K562 (cell line): ENCODE data around the gene TRIM68. TPM values are rescaled to one million over a fixed set of nuclear protein-coding genes. Genes with fewer than 3 reads are reported as not detected.

ENCODE experiments used
- ATAC-seq: fragments of 200-7000 bp; cut with Tn5 transposase; 3 replicates; pipeline ENCODE4 v1.9.1; 2020; ENCODE audit warnings: moderate library complexity
- BruUV-seq: library from RNA; stranded (reverse); fragments of 400-500 nt; replicated peaks from 2 replicates; lab custom pipeline; 2021; lab: Mats Ljungman, UMichigan
- CTCF ChIA-PET: fragments of 300-600 bp; formaldehyde crosslinking; extraction: SDS; loops from one replicate; lab custom pipeline; 2021; ENCODE audit warnings: low intra/inter-chr PET ratio; lab: Yijun Ruan, JAX
- POLR2A ChIA-PET: fragments of 300-600, 350-650 bp; sonication (Branson Sonifier 250); formaldehyde crosslinking; extraction: SDS; loops from one replicate; lab custom pipeline; 2021; ENCODE audit warnings: antibody characterized with exemption, inconsistent platforms; lab: Yijun Ruan, JAX
- DNase-seq, 4 experiments: peaks; one replicate each; pipeline versions ENCODE4 v3.0.0 to v3.0.0-alpha.2; 2011 to 2018; ENCODE audit warnings: low spot score in 3 of 4, mixed read lengths in 3 of 4; ENCODE audit errors: extremely low read depth in 1 of 4
- FAIRE-seq: peaks from 2 replicates; lab custom pipeline; 2011; peaks lifted over from hg19 to GRCh38; lab: Jason Lieb, UNC
- H2AFZ ChIP-seq: 2 replicates; pipeline ENCODE4 v1.6.0; 2011; ENCODE audit warnings: low read depth, low read length, control low read depth, inconsistent platforms
- H3K27ac ChIP-seq: fragments of 200-600 bp; 3 replicates; pipeline ENCODE4 v1.8.0; 2011; ENCODE audit warnings: low read depth, mild to moderate bottlenecking, control low read depth, inconsistent platforms, low read length, moderate library complexity, mixed read lengths; ENCODE audit errors: extremely low read depth
- H3K27me3 ChIP-seq, 2 experiments: fragments of 300-600 bp in 1 of 2; 2 replicates in 1 of 2; 3 replicates in 1 of 2; pipeline versions ENCODE4 v1.6.0 to v1.8.0; 2011; ENCODE audit warnings: inconsistent platforms in 2 of 2, low read length in 2 of 2, mild to moderate bottlenecking in 1 of 2, mixed read lengths in 1 of 2, moderate library complexity in 1 of 2; ENCODE audit not compliant: control insufficient read depth in 2 of 2, insufficient read depth in 2 of 2
- H3K36me3 ChIP-seq: fragments of 300-600 bp; 3 replicates; pipeline ENCODE4 v1.8.0; 2011; ENCODE audit warnings: mild to moderate bottlenecking, low read length, inconsistent platforms; ENCODE audit not compliant: control insufficient read depth, insufficient read depth
- H3K4me1 ChIP-seq, 2 experiments: fragments of 200-600 bp in 1 of 2; replicated peaks in 1 of 2; 2 replicates in 1 of 2; 3 replicates in 1 of 2; pipeline versions ENCODE4 v1.5.1 to v1.8.0; 2011; ENCODE audit warnings: inconsistent platforms in 2 of 2, low read length in 2 of 2, mild to moderate bottlenecking in 1 of 2, mixed read lengths in 1 of 2, moderate library complexity in 1 of 2; ENCODE audit not compliant: control insufficient read depth in 2 of 2, insufficient read depth in 2 of 2
- H3K4me2 ChIP-seq: 2 replicates; pipeline ENCODE4 v1.6.1; 2011; ENCODE audit warnings: low read length, control low read depth, inconsistent platforms, mixed read lengths; ENCODE audit not compliant: insufficient read depth
- H3K4me3 ChIP-seq: fragments of 200-600 bp; sonication (generic), shearing (Covaris generic); 2 replicates; pipeline ENCODE4 v1.5.1; 2016; ENCODE audit warnings: control low read depth, inconsistent platforms
- H3K79me2 ChIP-seq: fragments of 200-600 bp; 3 replicates; pipeline ENCODE4 v1.8.0; 2011; ENCODE audit warnings: low read length, inconsistent platforms; ENCODE audit not compliant: control insufficient read depth, insufficient read depth
- H3K9ac ChIP-seq, 2 experiments: 2 replicates each; pipeline versions ENCODE4 v1.6.0 to v1.6.1; 2011; ENCODE audit warnings: low read depth in 2 of 2, low read length in 2 of 2, control low read depth in 1 of 2, inconsistent platforms in 1 of 2, mild to moderate bottlenecking in 1 of 2, mixed read lengths in 1 of 2; ENCODE audit not compliant: insufficient read depth in 1 of 2
- H3K9me1 ChIP-seq: one replicate; pipeline ENCODE4 v1.6.0; 2011; ENCODE audit warnings: inconsistent platforms, mild to moderate bottlenecking, low read length, moderate library complexity; ENCODE audit not compliant: control insufficient read depth, insufficient read depth
- H3K9me3 ChIP-seq: replicated peaks from 2 replicates; pipeline ENCODE4 v1.5.1; 2011; ENCODE audit warnings: low read depth, low read length, inconsistent platforms; ENCODE audit not compliant: control insufficient read depth, insufficient read depth
- H4K20me1 ChIP-seq: replicated peaks from 2 replicates; pipeline ENCODE4 v1.6.1; 2011; ENCODE audit warnings: low read length, inconsistent platforms, mixed read lengths; ENCODE audit not compliant: control insufficient read depth, insufficient read depth
- ESRRA ChIP-seq: fragments of 450-650 bp; IDR thresholded peaks from 2 replicates; pipeline ENCODE4 v1.6.1; 2014; ENCODE audit warnings: low read depth, mild to moderate bottlenecking, moderate library complexity, borderline replicate concordance
- HEY1 ChIP-seq: fragments of 250-450 bp; sonication (Bioruptor Pico); IDR thresholded peaks from 2 replicates; pipeline ENCODE4 v1.5.0; 2020; ENCODE audit warnings: mild to moderate bottlenecking, moderate library complexity, borderline replicate concordance
- KDM4B ChIP-seq, 2 experiments: fragments of 450-650 bp in 1 of 2; sonication (generic) in 1 of 2; IDR thresholded peaks; 2 replicates each; pipeline ENCODE4 v1.6.1; 2016 to 2017; ENCODE audit warnings: borderline replicate concordance in 2 of 2, antibody characterized with exemption in 1 of 2, low read depth in 1 of 2, mild to moderate bottlenecking in 1 of 2
- MAFG ChIP-seq: fragments of 450-650 bp; conservative IDR thresholded peaks from 2 replicates; pipeline ENCODE4 v1.6.1; 2016; ENCODE audit warnings: missing genetic modification characterization, missing compliant biosample characterization
- PATZ1 ChIP-seq: fragments of 250-450 bp; sonication (Bioruptor Pico); IDR thresholded peaks from 2 replicates; pipeline ENCODE4 v1.5.0; 2020; ENCODE audit warnings: mild to moderate bottlenecking, borderline replicate concordance
- RBM22 ChIP-seq: fragments of 200-400 bp; formaldehyde crosslinking; IDR thresholded peaks from 2 replicates; pipeline ENCODE4 v1.6.1; 2018; ENCODE audit warnings: low read length, low read depth; ENCODE audit not compliant: poor library complexity, severe bottlenecking
- SPI1 ChIP-seq: IDR thresholded peaks from 2 replicates; pipeline ENCODE4 v1.6.1; 2011; ENCODE audit warnings: low read depth, low read length, control low read depth, borderline replicate concordance
- U2AF1 ChIP-seq: fragments of 200-400 bp; formaldehyde crosslinking; optimal IDR thresholded peaks from 2 replicates; pipeline ENCODE3; 2017; ENCODE audit warnings: mild to moderate bottlenecking, low read depth, low read length, moderate library complexity
- ZNF586 ChIP-seq: fragments of 450-650 bp; formaldehyde crosslinking; conservative IDR thresholded peaks from 2 replicates; pipeline ENCODE4 v1.4.0; 2020; ENCODE audit warnings: mild to moderate bottlenecking, moderate library complexity
- ZNF589 ChIP-seq: fragments of 200-800 bp; sonication (Bioruptor generic); IDR thresholded peaks from 2 replicates; pipeline ENCODE4 v1.6.1; 2016; ENCODE audit warnings: low read depth, missing genetic modification characterization, missing compliant biosample characterization
- WGBS: fragments of 100-300 bp; shearing (Covaris generic); methylation state at CpG from one replicate; pipeline ENCODE4 v1.1.6; 2016; ENCODE audit warnings: low coverage, mixed read lengths; ENCODE audit not compliant: insufficient coverage; ENCODE audit errors: missing lambda C conversion rate; 5-methylcytosine and 5-hydroxymethylcytosine counted together
- in situ Hi-C: fragments of 300-500 bp; cut with MboI; formaldehyde crosslinking; loops from 4 replicates; pipeline ENCODE4 v1.15.0; 2018; ENCODE audit warnings: inconsistent platforms, mixed read lengths
- intact Hi-C: fragments of 100-400 bp; cut with micrococcal nuclease; formaldehyde crosslinking; loops from 2 replicates; pipeline ENCODE4 v1.14.2; 2022
- polyA plus RNA-seq, 8 experiments: library from polyadenylated mRNA; depleted of rRNA in 4 of 8; stranded (reverse) in 5 of 8; unstranded in 3 of 8; fragments of >200 nt; fragmentation: Nextera tagmentation in 2 of 8; fragmentation: Illumina TruSeq in 1 of 8; extraction: Ambion mirVana in 2 of 8; extraction: Trizol in 1 of 8; gene quantifications; 2 replicates each; pipeline versions ENCODE4 v1.2.1 to v1.2.3, GENCODE V29; 2011 to 2014; ENCODE audit warnings: inconsistent platforms in 1 of 8, missing spikeins in 1 of 8
- total RNA-seq, 7 experiments: library from RNA; depleted of rRNA in 6 of 7; stranded (reverse); fragments of >200 nt in 6 of 7; fragmentation: Illumina TruSeq in 2 of 7; extraction: Trizol in 2 of 7; gene quantifications; 2 replicates each; pipeline versions ENCODE4 v1.2.1 to v1.2.3, GENCODE V29; 2011 to 2021; ENCODE audit warnings: low replicate concordance in 1 of 7
- TF ChIP-seq, protein P1 (sequence below): sonication (generic); formaldehyde crosslinking; IDR thresholded peaks from 2 replicates; pipeline ENCODE4 v1.8.0; 2022; ENCODE audit warnings: missing genetic modification reagents, mild to moderate bottlenecking, borderline replicate concordance

The TRIM68 gene
- total and polyA plus RNA-seq, 9 of the 15 experiments (the other 6 are each of a cell fraction or from before 2014, with no cell fraction given) = 5.2 to 10.9 (median 7.9) TPM

DNA sequence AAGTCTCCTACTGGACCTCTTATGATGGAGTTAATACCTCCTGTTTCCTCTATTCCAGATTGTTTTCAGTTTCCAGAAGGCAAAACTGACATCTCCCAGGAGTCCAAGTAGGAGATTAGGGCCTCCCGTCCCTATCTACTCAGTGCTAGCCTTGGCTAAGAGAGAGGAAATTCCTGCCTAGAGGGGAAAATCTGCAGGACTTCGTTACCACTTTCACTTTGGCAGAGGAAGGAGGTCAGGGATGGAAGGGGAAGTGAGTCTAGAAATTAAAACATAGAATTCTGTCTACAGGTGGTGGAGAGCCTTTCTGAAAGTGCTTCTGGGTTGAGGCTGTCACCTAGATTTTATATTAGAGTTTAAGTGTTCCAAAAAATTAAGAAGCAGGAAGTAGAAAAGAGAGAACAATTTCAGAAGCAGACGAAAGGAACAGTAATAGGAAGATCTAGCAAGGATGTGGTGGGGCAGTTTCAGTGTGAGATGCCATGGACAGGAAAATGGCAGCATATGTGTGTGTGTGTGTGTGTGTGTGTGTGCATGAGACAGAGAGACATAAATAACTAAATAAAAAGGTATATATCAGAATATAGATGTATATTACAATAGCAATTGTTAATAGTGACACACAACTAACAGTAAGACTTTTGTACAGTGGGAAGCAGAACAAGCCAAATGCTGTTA is 2.4 kb upstream of the TRIM68 start:
- Histone ChIP-seq H3K9me3 (no peaks in the 10 kb centered on the region), H3K9me1 (no peaks in the 10 kb centered on the region), H3K9ac (no peak overlapping the region), H3K4me2 (peak overlapping the region; percentile 50), H3K4me3 (no peak overlapping the region), H3K27me3 (no peaks in the 10 kb centered on the region), H4K20me1 (no peaks in the 10 kb centered on the region), H3K27ac (no peak overlapping the region), H3K4me1 (peaks cover 9 to 14% of the 10 kb centered on the region in 2 experiments; a peak in 3 of 5 replicates), H2AFZ (peak overlapping the region; percentile 76), H3K36me3 (no peaks in the 10 kb centered on the region), H3K79me2 (peaks cover 11% of the 10 kb centered on the region; the same call in 2 of the 3 replicates)
- intact Hi-C loops = no loop called here
- WGBS = 8% methylated on average over 3 of the region's 3 CpGs
- no peak for DNase-seq
- ATAC-seq = no peak
- in situ Hi-C loops = no loop called here
- no TSS peak for BruUV-seq
- ChIA-PET CTCF (no interaction called here), POLR2A (no interaction called here)
- peak; percentile 17; the same call in 1 of the 2 replicates for TF ChIP-seq SPI1
- no peak for TF ChIP-seq KDM4B (IDR thresholded peaks at IDR 0.05; ENCODE audit: borderline replicate concordance in 2 of 2, low read depth in 1 of 2)
- no peak for FAIRE-seq

DNA sequence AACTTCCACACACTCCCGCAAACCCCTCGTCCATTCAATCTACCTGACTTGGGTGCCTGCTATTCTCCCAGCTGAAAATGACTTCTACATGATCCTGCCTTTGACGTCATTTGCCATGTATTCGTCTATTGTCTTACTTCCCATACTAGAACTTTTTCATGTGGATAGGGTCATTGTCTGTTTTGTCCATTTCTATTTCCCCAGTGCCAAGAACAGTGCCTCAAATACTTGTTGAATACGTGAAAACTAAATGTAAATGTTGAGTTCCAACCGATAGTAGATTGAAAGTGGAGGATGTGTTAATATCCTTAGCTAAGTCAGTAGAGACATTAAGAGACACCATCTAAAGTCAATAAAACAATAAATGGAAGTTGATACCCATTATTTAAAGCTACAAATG is 935 bp downstream of the TRIM68 start:
- H3K36me3 ChIP-seq = peaks cover 4% of the 10 kb centered on the region; the same call in 2 of the 3 replicates
- H3K9me1 ChIP-seq = no peaks in the 10 kb centered on the region
- in situ Hi-C loops = no loop called here
- intact Hi-C loops = no loop called here
- ATAC-seq (no peak), DNase-seq (peak in 1 of 4 experiments; percentile 6), FAIRE-seq (peak; percentile 60)
- H4K20me1 ChIP-seq = no peaks in the 10 kb centered on the region
- POLR2A ChIA-PET = interaction anchor here (0.6 to 1.5 kb wide), 5 partner anchors 10 to 420 kb away, joined by 3 to 6 read pairs (median 3); partner anchors contain the start of gene OR52I1
- no TSS peak for BruUV-seq
- H3K4me1 ChIP-seq = peaks cover 9 to 14% of the 10 kb centered on the region in 2 experiments; a peak in 3 of 5 replicates
- WGBS = 41% methylated on average over 6 of the region's 6 CpGs
- CTCF ChIA-PET = no interaction called here
- peak overlapping the region; percentile 81 for H3K4me2 ChIP-seq
- peaks cover 11% of the 10 kb centered on the region; the same call in 2 of the 3 replicates for H3K79me2 ChIP-seq
- no peak overlapping the region; the same call in 2 of the 3 replicates for H3K27ac ChIP-seq
- H3K9ac ChIP-seq = peak overlapping the region in 1 of 2 experiments; percentile 78; a peak in 2 of 4 replicates
- H3K4me3 ChIP-seq = peak overlapping the region; percentile 68
- H3K27me3 ChIP-seq = no peaks in the 10 kb centered on the region
- peak overlapping the region; percentile 100 for H2AFZ ChIP-seq
- H3K9me3 ChIP-seq = no peaks in the 10 kb centered on the region
- TF ChIP-seq ZNF589 (CRISPR knock-in tag) (no peak), PATZ1 (CRISPR knock-in tag) (no peak), ZNF586 (CRISPR knock-in tag) (no peak), RBM22 (no peak), U2AF1 (no peak), HEY1 (CRISPR knock-in tag) (no peak), ESRRA (no peak), MAFG (tag) (no peak)
- TF ChIP-seq, protein P1, sequence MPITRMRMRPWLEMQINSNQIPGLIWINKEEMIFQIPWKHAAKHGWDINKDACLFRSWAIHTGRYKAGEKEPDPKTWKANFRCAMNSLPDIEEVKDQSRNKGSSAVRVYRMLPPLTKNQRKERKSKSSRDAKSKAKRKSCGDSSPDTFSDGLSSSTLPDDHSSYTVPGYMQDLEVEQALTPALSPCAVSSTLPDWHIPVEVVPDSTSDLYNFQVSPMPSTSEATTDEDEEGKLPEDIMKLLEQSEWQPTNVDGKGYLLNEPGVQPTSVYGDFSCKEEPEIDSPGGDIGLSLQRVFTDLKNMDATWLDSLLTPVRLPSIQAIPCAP (CRISPR knock-in tag) = no peak
